MM.1S (cell line): ENCODE measurements around the gene VAC14.

Experiments
- CTCF ChIP-seq: fragments of 300-600 bp; sonication (generic); IDR thresholded peaks from 2 replicates; pipeline ENCODE4 v1.5.1; 2016; ENCODE audit warnings: antibody characterized with exemption, low read length, mixed read lengths
- EZH2 ChIP-seq: fragments of 300-600 bp; sonication (generic); optimal IDR thresholded peaks from 2 replicates; pipeline ENCODE3; 2017; ENCODE audit warnings: low read depth, mild to moderate bottlenecking, antibody characterized with exemption, low read length, mixed read lengths
- EZH2phosphoT487 ChIP-seq: fragments of 300-600 bp; sonication (generic); IDR thresholded peaks from 2 replicates; pipeline ENCODE4 v1.6.1; 2018; ENCODE audit warnings: antibody characterized with exemption, low read length

- TF ChIP-seq CTCF (no peak), EZH2 (no peak), EZH2phosphoT487 (no peak)
Measured at GRCh38 chr16:70725912-70726828, 74.8 kb downstream of the VAC14 start.
